GM19023 (cell line): Measurements from ENCODE around the gene STAU1.
"Not testable (repeated sequence)": the region's sequence is repeated elsewhere in the genome, so short reads cannot be mapped to it uniquely, and the experiment has no call there.

Experiments
- ATAC-seq: cut with Tn5 transposase; IDR thresholded peaks from one replicate; pipeline ENCODE4 v1.9.1; 2021; ENCODE audit warnings: mild to moderate bottlenecking, moderate library complexity; ENCODE audit not compliant: unreplicated experiment

STAU1 gene

DNA sequence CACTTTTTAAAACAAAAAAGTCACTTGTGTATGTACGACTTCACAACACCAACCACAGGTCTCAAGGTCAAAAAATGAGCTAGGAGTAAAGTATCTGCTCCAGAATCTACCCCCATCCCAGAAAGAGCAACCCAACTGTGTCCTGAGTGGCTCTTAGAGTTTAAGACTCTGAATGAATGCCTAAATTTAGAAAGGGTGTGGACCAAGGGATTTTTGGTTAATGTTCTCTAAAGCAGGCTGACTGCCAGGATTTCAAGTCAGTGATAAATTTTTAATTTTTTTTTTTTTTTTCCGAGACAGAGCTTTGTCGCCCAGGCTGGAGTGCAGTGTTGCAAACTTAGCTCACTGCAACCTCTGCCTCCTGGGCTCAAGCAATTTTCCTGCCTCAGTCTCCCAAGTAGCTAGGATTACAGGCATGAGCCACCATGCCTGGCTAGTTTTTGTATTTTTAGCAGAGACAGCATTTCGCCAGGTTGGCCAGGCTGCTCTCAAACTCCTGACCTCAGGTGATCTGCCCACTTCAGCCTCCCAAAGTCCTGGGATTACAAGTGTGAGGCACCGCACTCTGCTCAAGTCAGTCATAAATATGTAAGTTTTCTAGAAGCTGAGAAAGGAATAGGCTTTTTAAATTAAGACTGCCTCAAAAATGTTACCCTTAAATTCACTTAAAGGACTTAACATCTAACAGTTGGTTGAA is 20.2 kb downstream of the STAU1 start:
- ATAC-seq = no peak

DNA sequence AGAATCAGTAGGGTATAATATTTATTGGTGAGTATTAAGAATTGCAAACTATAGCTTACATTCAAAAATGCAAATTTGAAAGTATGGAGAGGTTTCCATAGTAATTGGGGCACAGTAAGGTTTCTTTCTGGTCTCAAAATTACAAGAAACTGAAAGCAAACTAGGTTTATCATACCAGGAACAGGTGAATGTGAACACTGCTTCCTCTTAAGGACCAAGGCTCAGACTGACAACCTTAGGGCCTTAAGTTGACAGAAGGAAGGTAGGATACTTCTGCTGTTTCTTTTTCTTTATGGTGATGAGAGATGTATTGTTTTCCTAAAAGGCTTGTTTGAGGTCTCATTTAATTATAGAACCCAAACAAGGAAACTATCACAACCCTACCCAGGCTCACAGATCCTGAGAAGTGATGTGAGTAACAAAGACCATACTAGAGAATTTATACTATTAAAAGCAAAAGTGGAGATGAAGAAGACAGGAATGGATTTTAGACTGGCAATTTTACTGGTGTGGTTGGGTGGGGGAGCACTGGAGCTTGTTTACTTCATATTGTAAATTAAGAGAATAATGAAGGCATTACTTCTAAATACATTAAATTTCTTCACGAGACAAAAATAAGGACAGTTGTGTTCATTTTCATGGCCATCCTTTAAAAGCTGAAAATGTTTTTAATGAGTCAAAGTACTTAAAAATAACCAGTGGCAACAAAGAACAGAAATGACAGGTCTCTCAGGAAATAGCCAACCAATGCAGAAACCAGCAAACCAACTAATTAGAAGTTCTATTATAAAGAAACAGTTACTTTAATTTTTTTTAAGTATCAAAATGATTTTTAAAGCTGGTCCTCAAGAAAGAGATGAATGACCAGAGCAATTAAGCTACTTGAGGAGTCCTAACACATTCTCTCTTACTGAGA is 21.3 kb downstream of the STAU1 start:
- no peak for ATAC-seq

DNA sequence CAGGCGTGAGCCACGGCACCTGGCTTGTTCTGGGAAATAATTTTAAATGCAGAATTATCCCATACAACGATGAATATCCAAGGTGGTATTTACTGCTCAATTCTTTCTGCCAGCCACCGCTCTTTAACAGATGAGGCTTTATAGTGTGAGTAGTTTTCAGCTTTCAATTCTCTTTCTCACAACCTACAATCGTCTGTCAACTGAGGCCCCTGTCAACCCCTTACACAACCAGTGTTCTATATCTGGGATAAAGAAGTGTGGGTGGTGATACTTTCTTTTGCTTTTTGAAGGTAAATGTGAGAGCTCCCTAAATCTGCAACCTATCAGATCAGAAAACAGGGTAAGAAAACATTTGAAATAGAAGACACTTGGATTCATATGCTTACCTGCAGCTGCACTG is 22.5 kb downstream of the STAU1 start:
- no peak for ATAC-seq

DNA sequence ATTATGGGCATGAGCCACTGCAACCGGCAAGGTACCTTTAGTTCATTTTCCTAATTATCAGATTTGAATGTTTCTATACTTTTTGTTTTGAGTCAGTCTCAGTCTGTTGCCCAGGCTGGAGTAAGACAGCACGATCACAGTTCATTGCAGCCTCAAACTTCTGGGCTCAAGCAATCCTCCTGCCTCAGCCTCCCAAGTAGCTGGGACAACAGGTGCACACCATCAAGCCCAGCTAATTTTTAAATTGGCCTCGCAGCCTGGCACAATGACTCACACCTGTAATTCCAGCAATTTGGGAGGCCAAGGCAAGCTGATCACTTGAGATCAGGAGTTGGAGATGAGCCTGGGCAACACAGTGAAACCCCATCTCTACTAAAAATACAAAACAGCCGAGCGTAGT is 24.4 kb downstream of the STAU1 start:
- no peak for ATAC-seq

GRCh38 chr20:49161428-49162152 is 26.5 kb downstream of the STAU1 start:
- ATAC-seq = no peak

DNA sequence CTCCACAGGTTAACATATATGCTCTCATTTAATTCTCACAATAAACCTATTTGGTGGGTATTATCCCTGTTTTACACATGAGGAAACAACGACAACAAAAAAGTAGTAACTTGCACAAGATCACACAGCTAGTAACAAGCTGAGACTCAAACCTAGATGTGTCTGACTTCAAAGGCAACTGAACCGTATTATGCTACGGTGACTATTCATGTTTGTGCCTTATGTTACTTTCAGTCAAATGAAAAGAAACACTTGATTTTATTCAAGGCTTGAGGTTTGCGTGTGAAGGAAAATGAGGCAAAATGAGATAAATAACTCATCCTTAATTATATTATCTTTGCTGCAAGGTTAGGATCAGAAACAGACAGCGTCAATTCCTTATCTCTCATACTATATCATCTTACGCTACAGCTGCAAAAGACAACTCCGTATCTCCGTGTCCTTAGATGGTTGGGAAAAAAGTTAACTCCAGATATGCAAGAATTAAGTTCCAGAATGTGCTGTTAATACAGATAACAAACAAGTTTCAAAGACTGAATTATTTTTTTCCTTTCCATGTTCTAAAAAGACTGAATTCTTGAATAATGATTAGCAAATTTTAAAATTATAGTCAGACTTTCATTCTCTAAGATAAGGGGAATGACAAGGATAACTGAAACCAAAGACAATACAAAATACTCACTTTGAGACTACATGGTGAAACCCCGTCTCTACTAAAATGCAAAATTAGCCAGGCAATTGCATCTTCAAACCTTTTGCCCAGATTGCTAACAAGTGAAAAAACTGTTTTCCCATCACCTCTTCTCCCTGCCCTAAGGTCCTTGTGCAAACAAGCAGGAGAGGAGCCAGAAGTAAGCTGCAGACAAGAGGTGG is 27.8 kb downstream of the STAU1 start:
- no peak for ATAC-seq

GRCh38 chr20:49157146-49157545 is 31.0 kb downstream of the STAU1 start:
- ATAC-seq = no peak

- ATAC-seq = no peak
Observed at GRCh38 chr20:49156481-49156880, 31.7 kb downstream of the STAU1 start.

DNA sequence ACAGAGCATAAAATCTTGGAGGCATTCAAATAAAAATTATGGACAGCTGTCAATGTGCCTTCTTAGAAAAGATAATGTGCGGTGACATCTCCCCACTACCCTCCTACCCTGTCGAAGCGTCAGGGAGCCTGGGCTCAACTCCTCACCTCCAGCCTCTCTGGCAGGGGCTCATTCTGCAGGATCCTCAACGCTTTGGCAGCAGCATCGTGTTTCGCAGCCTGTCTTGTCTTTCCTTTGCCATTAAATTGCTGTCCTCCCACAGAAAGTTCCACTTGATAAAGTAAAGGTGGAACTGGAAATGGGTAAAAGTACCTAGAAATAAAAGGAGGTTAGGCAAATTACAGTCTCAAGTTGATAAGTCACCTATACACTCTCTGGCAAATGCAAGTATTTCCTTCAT is 36.7 kb downstream of the STAU1 start:
- ATAC-seq = no peak

GRCh38 chr20:49149281-49150045 is 38.7 kb downstream of the STAU1 start:
- no peak for ATAC-seq

DNA sequence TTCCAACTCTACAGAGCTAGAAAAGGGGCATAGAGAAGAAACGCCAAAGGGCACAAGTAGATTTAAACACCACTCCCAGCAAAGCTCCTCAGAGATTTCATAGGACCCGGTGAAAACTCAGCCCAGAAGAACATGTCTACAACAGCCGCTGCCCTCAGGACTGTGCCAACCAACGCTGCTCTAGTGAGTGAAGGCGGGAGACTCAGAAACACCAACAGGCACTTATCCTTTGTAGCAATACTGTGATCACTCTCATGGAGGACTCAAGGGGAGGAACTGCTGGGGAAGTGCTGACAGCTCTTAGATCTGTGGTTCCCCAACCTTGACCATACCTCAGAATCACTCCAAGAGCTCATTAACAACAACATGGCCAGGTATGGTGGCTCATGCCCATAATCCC is 39.5 kb downstream of the STAU1 start:
- ATAC-seq = no peak

GRCh38 chr20:49147296-49147695 is 40.8 kb downstream of the STAU1 start:
- ATAC-seq = no peak

DNA sequence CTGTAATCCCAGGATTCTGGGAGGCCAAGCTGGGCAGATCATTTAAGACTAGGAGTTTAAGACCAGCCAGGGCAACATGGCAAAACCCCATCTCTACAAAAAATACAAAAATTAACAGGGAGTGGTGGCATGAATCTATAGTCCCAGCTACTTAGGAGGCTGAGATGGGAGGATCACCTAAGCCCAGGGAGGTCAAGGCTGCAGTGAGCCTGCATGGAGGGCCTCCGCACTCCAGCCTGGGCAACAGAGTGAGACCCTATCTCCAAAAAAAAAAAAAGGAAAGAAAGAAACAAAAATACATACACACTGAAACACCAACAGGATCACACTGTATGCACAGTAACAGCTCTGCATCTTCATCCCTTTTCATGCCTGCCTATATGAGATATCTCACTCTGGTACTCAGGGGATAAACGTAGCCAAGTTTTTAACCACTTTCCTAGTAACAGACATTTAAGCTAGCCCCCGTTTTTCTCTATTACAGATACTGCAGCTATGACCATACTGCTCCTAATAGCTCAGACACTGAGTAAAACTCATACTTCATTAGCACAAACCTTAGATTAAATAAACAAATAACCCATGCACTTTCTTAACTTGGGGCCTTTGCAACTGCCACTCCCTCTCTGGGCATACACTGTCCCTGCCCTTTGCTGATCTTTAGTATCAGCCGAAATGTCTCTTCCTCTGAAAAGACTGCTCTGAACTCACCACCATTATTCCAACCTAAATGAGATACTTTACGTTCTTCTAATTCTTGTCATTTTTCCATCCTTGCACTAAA is 41.5 kb downstream of the STAU1 start:
- no peak for ATAC-seq

DNA sequence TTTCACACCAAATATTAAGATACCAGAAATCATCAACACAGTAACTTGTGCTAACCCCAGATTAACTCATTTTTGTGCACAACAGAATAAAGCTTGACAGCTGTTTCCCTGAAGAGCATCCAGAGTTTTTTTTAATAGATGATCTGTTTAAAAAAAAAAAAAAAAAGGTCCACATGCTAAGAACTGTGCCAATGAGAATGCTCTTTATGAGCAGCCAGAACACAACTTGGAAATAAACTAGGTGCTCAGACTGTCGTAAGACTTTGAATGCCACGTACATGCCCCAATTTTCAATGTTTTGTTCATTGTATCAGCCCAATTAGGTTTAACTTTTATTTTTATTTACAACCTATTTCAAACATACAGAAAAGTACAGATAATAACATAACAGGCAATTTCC is 47.3 kb downstream of the STAU1 start:
- ATAC-seq = no peak

DNA sequence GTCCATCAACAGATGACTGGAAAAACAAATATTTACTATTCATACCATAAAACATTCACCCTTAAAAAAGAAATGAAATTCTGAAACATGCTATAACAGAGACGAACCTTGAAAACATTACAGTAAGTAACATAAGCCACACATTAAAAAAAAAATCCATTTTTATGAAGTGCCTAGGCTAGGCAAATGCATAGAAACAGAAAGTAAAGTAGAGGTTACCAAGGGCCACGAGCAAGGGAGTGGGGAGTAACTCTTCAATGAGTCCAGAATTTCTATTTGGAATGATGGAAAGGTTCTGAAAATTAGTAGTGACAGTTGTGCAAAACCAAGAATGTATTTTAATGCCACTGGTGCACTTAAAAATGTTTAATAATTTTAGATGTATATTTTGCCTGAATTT is 47.7 kb downstream of the STAU1 start:
- ATAC-seq = no peak

- ATAC-seq = no peak
Observed at GRCh38 chr20:49138431-49138830, 49.7 kb downstream of the STAU1 start.

DNA sequence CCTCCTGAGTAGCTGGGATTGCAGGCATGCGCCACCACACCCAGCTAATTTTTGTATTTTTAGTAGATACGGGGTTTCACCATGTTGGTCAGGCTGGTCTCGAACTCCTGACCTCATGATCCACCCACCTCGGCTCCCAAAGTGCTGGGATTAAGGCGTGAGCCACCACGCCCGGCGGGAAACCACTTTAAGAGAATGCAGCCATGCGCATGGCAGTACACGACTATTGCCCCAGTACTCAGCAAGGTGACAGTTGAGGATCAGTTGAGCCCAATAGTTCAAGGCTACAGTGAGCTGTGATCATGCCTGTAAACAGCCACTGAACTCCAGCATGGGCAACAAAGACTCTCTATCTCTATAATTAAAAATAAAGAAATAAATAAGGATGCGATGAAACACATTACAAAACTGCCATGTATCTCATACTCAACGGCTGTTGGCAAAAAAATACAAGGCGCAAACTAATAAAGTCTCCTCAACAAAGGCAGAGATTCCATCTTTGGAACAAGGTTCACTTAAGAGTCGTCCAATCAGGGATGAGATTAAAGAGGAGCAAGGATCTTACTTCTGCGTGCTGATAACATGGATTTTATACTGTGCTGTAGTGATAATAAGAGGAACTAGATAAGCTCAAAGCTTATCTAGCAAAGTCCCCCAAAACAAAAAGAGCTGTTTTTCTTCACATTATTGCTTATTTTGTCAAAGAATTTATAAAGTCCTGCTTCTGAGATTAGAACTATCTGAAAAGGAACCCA is 51.1 kb downstream of the STAU1 start:
- no peak for ATAC-seq

DNA sequence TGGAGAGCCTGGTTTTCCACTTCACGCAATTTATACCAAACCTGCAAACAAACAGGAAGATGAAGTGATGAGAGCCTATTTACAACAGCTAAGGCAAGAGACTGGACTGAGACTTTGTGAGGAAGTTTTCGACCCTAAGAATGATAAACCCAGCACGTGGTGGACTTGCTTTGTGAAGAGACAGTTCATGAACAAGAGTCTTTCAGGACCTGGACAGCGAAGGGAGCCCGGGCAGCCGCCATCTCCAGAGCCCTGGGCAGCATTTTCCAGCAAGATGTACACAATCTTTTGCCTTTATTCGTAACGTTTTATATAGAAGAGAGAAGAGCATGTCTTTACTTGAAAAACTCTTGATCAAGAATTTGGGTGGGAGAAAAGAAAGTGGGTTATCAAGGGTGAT is 53.3 kb downstream of the STAU1 start:
- not testable (repeated sequence) for ATAC-seq
